Erythroblast (primary cell): ENCODE measurements around the gene SLC24A3.
A peak's percentile ranks its signal among the peaks of the same experiment; 100 is the strongest.

Source experiments
- DNase-seq, 2 experiments: peaks; one replicate each; lab custom pipeline; 2025; lab: John Stamatoyannopoulos, UW
- GATA1 ChIP-seq: IDR thresholded peaks from 2 replicates; pipeline ENCODE4 v1.6.1; 2011; ENCODE audit warnings: low read depth, mild to moderate bottlenecking, control low read depth, low read length, moderate library complexity
- POLR2A ChIP-seq: IDR thresholded peaks from 2 replicates; pipeline ENCODE4 v1.6.1; 2011; ENCODE audit warnings: mild to moderate bottlenecking, low read length

Gene SLC24A3

DNA sequence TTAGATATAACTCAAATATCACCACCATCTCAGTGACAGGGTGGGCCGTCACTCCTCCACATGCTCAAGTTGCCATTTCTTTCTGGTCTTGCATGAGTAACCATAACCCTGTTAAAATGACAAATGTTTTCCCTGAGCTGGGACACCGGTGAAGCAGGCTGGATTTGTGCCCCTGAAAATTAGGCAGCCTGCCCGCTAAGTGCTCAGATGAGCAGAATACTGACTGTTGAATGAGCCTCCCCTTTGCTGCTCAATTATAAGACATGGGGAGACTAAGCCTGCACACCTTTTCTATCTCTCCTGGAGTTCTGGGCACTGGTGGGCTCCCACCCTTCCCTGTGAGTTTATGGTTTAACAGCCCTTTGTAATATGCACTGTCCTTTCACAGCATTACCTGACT is 161.8 kb downstream of the SLC24A3 start:
- TF ChIP-seq POLR2A: no peak
- no peak for TF ChIP-seq GATA1
- DNase-seq: no peak

GRCh38 chr20:19375395-19375794 is 163.0 kb downstream of the SLC24A3 start:
- no peak for TF ChIP-seq POLR2A
- TF ChIP-seq GATA1: no peak
- DNase-seq: no peak

DNA sequence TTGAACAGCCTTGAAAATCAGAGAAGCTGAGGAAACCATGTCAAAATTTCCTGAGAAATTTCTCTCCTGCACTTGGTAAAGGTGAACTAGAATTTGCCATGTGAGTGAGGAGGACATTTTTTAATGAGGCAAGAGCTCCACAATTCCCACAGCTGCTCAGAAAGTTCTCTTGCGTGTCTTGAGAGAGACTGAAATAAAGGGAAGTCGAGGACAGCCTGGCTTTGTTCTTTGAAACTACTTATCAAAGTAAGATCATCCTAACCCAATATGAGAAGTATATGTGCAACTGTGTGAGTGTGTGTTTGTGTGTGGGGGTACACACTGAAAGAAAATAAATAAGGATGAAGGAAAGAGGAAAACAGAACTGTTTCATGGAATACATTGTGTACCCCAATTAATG is 163.4 kb downstream of the SLC24A3 start:
- TF ChIP-seq POLR2A (no peak), GATA1 (no peak)
- DNase-seq: no peak

GRCh38 chr20:19376451-19377229 is 164.2 kb downstream of the SLC24A3 start:
- no peak for TF ChIP-seq POLR2A
- no peak for TF ChIP-seq GATA1
- no peak for DNase-seq

DNA sequence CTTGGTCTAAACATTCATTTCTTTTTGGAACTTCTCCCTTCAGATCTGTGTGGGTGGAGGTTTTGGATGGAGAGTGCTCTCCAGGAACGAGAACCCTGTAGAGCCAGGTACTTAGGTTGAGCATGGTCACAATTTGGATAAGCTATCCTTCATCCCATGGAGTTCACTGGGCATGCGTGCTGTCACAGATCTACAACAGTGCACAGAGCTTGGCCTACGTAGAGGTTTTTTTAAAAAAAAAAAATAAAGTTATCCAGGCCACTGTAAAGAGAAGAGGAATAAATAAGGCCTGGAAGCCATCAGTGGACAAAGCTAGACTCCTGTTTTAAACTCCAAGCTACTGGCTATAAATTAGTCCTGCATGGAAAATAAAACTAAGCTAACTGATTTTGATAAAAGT is 165.6 kb downstream of the SLC24A3 start:
- TF ChIP-seq POLR2A (no peak), GATA1 (no peak)
- no peak for DNase-seq

GRCh38 chr20:19380211-19380610 is 167.8 kb downstream of the SLC24A3 start:
- no peak for DNase-seq
- TF ChIP-seq GATA1 (no peak), POLR2A (no peak)

DNA sequence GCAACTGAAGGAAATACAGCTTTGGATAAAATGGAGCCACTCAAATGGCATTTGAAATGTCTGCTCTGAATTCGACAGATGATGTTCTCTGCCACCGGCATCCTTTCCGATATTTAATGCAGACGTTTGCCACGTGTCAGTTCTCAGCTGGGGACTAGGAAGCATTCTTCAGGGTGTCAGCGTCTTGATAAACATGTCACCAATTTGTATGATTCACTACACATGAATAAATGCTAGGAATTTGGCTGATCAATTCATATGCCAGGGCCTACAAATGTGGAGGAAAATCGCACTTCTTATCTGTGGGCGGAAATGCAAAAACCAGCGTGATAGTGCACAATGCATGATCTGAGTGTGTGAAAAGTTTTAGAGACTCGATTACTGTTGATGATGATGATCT is 169.5 kb downstream of the SLC24A3 start:
- no peak for TF ChIP-seq POLR2A
- TF ChIP-seq GATA1: no peak

GRCh38 chr20:19382386-19383340 is 170.2 kb downstream of the SLC24A3 start:
- no peak for DNase-seq
- no peak for TF ChIP-seq GATA1
- no peak for TF ChIP-seq POLR2A

More for the DNA sequence above, 169.5 kb downstream of the SLC24A3 start:
- peak in 1 of 2 experiments; percentile 2 for DNase-seq

DNA sequence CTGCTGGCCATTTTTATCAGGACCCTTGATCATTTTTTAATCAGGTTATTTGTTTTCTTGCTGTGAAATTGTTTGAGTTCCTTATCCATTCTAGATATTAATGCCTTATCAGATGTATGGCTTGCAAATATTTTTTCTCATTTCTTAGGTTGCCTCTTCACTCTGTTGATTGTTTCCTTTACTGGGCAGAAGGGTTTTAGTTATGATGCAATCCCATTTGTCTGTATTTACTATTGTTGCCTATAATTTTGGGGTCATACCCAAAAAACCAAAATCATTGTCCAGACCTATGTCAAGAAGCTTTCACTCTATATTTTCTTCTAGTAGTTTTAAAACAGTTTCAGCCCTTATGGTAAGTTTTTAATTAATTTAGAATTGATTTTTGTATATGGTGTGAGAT is 172.5 kb downstream of the SLC24A3 start:
- TF ChIP-seq POLR2A (no peak), GATA1 (no peak)
- DNase-seq: no peak

GRCh38 chr20:19387251-19387650 is 174.8 kb downstream of the SLC24A3 start:
- TF ChIP-seq POLR2A: no peak
- TF ChIP-seq GATA1: no peak
- DNase-seq: no peak

GRCh38 chr20:19392344-19393130 is 180.1 kb downstream of the SLC24A3 start:
- TF ChIP-seq POLR2A (no peak), GATA1 (no peak)
- DNase-seq: no peak

DNA sequence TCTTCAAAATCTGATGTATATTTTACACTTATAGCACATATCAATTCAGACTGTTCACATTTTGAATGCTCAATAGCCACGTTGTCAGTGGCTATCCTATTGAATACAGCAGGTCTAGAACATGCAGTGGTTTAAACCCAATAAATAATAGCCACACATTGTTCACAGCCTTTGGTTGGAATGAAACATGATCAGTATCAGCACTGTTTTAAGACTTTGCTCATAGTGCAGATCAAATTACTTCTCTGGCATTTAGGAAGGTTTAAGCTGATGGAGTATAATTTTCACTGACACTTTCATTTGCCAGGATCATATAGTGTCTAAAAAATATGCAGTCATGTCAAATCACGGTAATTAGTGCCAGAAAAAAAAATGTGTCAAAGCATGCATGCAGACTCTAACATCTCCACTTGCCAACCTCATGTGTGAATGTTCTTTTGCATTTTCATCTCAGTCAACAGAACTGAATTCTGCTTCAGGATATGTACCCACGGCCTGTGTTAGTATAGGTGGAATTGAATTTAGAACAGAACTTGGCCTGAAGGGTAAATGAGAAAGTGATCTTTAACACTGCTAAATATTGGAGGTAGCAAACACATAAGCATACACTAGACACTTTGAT is 184.1 kb downstream of the SLC24A3 start:
- TF ChIP-seq GATA1: no peak
- TF ChIP-seq POLR2A: no peak
- DNase-seq: no peak

GRCh38 chr20:19397226-19397625 is 184.8 kb downstream of the SLC24A3 start:
- TF ChIP-seq POLR2A (no peak), GATA1 (no peak)
- no peak for DNase-seq
